ENCODE data around the gene KIF21A. TPM values are rescaled to one million over a fixed set of nuclear protein-coding genes. Genes with fewer than 3 reads are reported as not detected.

Gene KIF21A
- total RNA-seq, 1 donor from 2014 or later: 3.9 TPM

- TF ChIP-seq CTCF (IDR thresholded peaks at IDR 0.05): no peak
- Mint-ChIP-seq H3K4me1 (ENCODE audit: unreplicated experiment) (no peaks in the 10 kb centered on the region), H3K27me3 (ENCODE audit: unreplicated experiment) (no peaks in the 10 kb centered on the region), H3K36me3 (ENCODE audit: unreplicated experiment) (no peaks in the 10 kb centered on the region), H3K9me3 (ENCODE audit: unreplicated experiment) (no peaks in the 10 kb centered on the region), H3K27ac (ENCODE audit: unreplicated experiment) (no peak overlapping the region), H3K4me3 (ENCODE audit: unreplicated experiment) (no peak overlapping the region)
- no peak for DNase-seq (ENCODE audit: extremely low spot score, unreplicated experiment)
These were observed 90.4 kb downstream of the KIF21A start for GRCh38 chr12:39352471-39353017.

GRCh38 chr12:39351153-39351552 is 91.8 kb downstream of the KIF21A start:
- no peak for DNase-seq (ENCODE audit: extremely low spot score, unreplicated experiment)
- Mint-ChIP-seq H3K27ac (ENCODE audit: unreplicated experiment) (no peak overlapping the region), H3K4me1 (ENCODE audit: unreplicated experiment) (no peaks in the 10 kb centered on the region), H3K27me3 (ENCODE audit: unreplicated experiment) (no peaks in the 10 kb centered on the region), H3K9me3 (ENCODE audit: unreplicated experiment) (no peaks in the 10 kb centered on the region), H3K4me3 (ENCODE audit: unreplicated experiment) (no peak overlapping the region), H3K36me3 (ENCODE audit: unreplicated experiment) (no peaks in the 10 kb centered on the region)
- TF ChIP-seq CTCF (IDR thresholded peaks at IDR 0.05): no peak

DNA sequence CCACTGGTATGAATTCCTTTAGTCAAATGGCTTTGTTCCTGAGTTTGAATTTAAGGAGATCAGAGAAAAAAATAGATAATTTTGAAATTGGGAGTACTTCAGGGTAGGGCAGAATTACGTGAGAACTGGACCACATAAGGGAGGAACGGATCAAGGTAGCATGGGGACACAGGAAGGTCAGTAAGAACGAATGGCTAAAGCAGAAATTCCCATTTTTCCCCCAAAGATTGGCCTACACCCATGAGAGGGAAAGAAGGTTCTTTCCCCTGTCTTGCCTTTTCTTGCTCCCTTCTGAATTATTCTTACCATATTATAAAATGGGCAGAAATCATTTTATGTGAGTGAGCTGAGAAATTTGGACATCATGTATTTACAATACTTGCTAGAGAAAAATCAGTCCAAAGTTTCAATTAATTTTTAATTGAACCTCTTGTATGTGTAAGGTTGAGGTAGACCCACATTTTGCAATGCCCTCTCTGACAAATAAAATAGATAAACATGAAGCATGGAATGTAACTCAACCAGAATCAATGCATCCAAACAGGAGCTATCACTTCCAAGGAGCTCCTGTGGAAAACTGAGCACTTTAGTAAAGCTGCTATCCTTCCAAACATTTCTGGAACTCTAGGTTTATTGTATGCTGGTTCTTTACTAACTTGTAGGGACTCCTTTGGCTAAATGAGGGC is 93.8 kb downstream of the KIF21A start:
- H3K9me3 Mint-ChIP-seq (ENCODE audit: unreplicated experiment): no peaks in the 10 kb centered on the region
- no peak overlapping the region for H3K27ac Mint-ChIP-seq (ENCODE audit: unreplicated experiment)
- no peaks in the 10 kb centered on the region for H3K36me3 Mint-ChIP-seq (ENCODE audit: unreplicated experiment)
- H3K4me1 Mint-ChIP-seq (ENCODE audit: unreplicated experiment): no peaks in the 10 kb centered on the region
- no peak for DNase-seq (ENCODE audit: extremely low spot score, unreplicated experiment)
- no peak overlapping the region for H3K4me3 Mint-ChIP-seq (ENCODE audit: unreplicated experiment)
- no peaks in the 10 kb centered on the region for H3K27me3 Mint-ChIP-seq (ENCODE audit: unreplicated experiment)
- no peak for TF ChIP-seq CTCF (IDR thresholded peaks at IDR 0.05)

DNA sequence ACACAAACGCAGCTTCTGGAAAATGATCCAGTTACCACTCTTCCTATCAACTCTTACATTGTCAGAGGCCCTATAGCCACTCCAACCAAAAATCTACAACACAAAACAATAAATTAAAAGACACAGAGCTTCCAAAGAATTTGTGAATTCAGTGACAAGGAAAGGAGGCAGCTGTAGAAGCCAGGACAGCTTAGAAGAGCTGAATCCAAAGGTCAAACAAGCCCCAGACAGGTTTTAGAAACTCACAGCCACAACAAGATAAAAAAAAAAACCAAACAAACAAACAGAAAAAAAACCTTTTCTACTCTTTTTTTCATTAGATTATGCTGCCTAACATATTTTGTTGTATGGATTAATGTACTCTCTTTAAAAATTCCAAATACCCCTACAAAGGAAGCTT is 94.4 kb downstream of the KIF21A start:
- Mint-ChIP-seq H3K27ac (ENCODE audit: unreplicated experiment) (no peak overlapping the region), H3K4me3 (ENCODE audit: unreplicated experiment) (no peak overlapping the region), H3K4me1 (ENCODE audit: unreplicated experiment) (no peaks in the 10 kb centered on the region), H3K9me3 (ENCODE audit: unreplicated experiment) (no peaks in the 10 kb centered on the region), H3K36me3 (ENCODE audit: unreplicated experiment) (no peaks in the 10 kb centered on the region), H3K27me3 (ENCODE audit: unreplicated experiment) (no peaks in the 10 kb centered on the region)
- TF ChIP-seq CTCF (IDR thresholded peaks at IDR 0.05): no peak
- DNase-seq (ENCODE audit: extremely low spot score, unreplicated experiment): no peak

- H3K4me3 Mint-ChIP-seq (ENCODE audit: unreplicated experiment): no peak overlapping the region
- H3K4me1 Mint-ChIP-seq (ENCODE audit: unreplicated experiment): no peaks in the 10 kb centered on the region
- no peaks in the 10 kb centered on the region for H3K9me3 Mint-ChIP-seq (ENCODE audit: unreplicated experiment)
- H3K27ac Mint-ChIP-seq (ENCODE audit: unreplicated experiment): no peak overlapping the region
- no peaks in the 10 kb centered on the region for H3K36me3 Mint-ChIP-seq (ENCODE audit: unreplicated experiment)
- DNase-seq (ENCODE audit: extremely low spot score, unreplicated experiment): no peak
- no peaks in the 10 kb centered on the region for H3K27me3 Mint-ChIP-seq (ENCODE audit: unreplicated experiment)
- TF ChIP-seq CTCF (IDR thresholded peaks at IDR 0.05): no peak
These were observed 98.0 kb downstream of the KIF21A start for GRCh38 chr12:39344926-39345325.
